ENCODE results near the gene SPOCK3.

DNA sequence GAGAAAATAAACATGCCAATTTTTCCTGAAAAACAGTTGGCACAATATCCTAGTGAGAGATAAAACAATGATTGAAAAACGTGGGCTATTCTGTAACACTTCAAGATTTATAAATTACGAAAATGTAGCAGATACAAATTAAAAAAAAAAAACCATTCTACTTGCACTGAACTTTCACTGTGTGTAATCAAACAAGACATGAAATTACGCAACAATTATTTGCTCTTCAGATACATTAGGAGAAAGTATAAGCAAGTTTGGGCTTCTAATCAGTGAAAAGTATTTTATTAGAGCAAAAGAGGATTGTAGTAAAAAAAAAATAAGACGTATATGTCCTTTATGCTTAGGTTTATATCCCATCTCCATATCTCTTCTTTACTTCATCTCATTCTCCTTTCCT, 320.4 kb downstream of the SPOCK3 start:
- TF ChIP-seq ZFP30 (CRISPR knock-in tag; IDR thresholded peaks at IDR 0.05) (no peak), TOX (CRISPR knock-in tag; IDR thresholded peaks at IDR 0.05; ENCODE audit: borderline replicate concordance) (no peak), ARNTL (CRISPR knock-in tag; IDR thresholded peaks at IDR 0.05; ENCODE audit: borderline replicate concordance, low read depth) (no peak), ZFP3 (CRISPR knock-in tag; IDR thresholded peaks at IDR 0.05) (no peak), RARB (CRISPR knock-in tag; IDR thresholded peaks at IDR 0.05) (no peak), ZC3H10 (CRISPR knock-in tag; IDR thresholded peaks at IDR 0.05) (no peak), ZNF70 (CRISPR knock-in tag; IDR thresholded peaks at IDR 0.05) (no peak), GLIS3 (CRISPR knock-in tag; IDR thresholded peaks at IDR 0.05) (no peak), ISL1 (CRISPR knock-in tag; IDR thresholded peaks at IDR 0.05) (no peak), OSR1 (CRISPR knock-in tag; IDR thresholded peaks at IDR 0.05) (no peak), CSDC2 (CRISPR knock-in tag; IDR thresholded peaks at IDR 0.05) (no peak)
- TF ChIP-seq, protein P1, sequence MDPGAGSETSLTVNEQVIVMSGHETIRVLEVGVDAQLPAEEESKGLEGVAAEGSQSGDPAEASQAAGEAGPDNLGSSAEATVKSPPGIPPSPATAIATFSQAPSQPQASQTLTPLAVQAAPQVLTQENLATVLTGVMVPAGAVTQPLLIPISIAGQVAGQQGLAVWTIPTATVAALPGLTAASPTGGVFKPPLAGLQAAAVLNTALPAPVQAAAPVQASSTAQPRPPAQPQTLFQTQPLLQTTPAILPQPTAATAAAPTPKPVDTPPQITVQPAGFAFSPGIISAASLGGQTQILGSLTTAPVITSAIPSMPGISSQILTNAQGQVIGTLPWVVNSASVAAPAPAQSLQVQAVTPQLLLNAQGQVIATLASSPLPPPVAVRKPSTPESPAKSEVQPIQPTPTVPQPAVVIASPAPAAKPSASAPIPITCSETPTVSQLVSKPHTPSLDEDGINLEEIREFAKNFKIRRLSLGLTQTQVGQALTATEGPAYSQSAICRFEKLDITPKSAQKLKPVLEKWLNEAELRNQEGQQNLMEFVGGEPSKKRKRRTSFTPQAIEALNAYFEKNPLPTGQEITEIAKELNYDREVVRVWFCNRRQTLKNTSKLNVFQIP (CRISPR knock-in tag; IDR thresholded peaks at IDR 0.05; ENCODE audit: borderline replicate concordance, low read depth): no peak
- TF ChIP-seq, protein P2, sequence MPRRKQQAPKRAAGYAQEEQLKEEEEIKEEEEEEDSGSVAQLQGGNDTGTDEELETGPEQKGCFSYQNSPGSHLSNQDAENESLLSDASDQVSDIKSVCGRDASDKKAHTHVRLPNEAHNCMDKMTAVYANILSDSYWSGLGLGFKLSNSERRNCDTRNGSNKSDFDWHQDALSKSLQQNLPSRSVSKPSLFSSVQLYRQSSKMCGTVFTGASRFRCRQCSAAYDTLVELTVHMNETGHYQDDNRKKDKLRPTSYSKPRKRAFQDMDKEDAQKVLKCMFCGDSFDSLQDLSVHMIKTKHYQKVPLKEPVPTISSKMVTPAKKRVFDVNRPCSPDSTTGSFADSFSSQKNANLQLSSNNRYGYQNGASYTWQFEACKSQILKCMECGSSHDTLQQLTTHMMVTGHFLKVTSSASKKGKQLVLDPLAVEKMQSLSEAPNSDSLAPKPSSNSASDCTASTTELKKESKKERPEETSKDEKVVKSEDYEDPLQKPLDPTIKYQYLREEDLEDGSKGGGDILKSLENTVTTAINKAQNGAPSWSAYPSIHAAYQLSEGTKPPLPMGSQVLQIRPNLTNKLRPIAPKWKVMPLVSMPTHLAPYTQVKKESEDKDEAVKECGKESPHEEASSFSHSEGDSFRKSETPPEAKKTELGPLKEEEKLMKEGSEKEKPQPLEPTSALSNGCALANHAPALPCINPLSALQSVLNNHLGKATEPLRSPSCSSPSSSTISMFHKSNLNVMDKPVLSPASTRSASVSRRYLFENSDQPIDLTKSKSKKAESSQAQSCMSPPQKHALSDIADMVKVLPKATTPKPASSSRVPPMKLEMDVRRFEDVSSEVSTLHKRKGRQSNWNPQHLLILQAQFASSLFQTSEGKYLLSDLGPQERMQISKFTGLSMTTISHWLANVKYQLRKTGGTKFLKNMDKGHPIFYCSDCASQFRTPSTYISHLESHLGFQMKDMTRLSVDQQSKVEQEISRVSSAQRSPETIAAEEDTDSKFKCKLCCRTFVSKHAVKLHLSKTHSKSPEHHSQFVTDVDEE (CRISPR knock-in tag; IDR thresholded peaks at IDR 0.05): no peak
